ENCODE data around the gene LUC7L3. TPM values are rescaled to one million over a fixed set of nuclear protein-coding genes. Genes with fewer than 3 reads are reported as not detected.

The LUC7L3 gene
- total RNA-seq, 2 experiments from 2014 or later = 116 to 126 TPM

GRCh38 chr17:50781167-50781566, 61.8 kb downstream of the LUC7L3 start:
- POLR2A ChIA-PET = interaction anchor here (1.7 kb wide), 1 partner anchor 85 kb away, joined by 5 read pairs; the partner anchor contains the start of gene TOB1
- Histone ChIP-seq H3K4me3 (ENCODE audit: low read length) (peak overlapping the region; percentile 17), H3K27ac (ENCODE audit: low read depth in 1 of 2, low read length in 2 of 2) (no peak overlapping the region), H3K9me3 (ENCODE audit: control insufficient read depth in 1 of 2, insufficient read depth in 1 of 2, low read length in 2 of 2) (no peaks in the 10 kb centered on the region), H3K4me1 (ENCODE audit: insufficient read depth, low read length) (peaks cover 36% of the 10 kb centered on the region), H3K36me3 (ENCODE audit: insufficient read depth, low read length) (no peaks in the 10 kb centered on the region), H3K27me3 (ENCODE audit: control insufficient read depth in 1 of 2, insufficient read depth in 2 of 2, low read length in 2 of 2) (no peaks in the 10 kb centered on the region)
- intact Hi-C loops (cut with DNase I, micrococcal nuclease) = no loop called here
- CTCF ChIA-PET = no interaction called here
- Mint-ChIP-seq H3K4me3 (peak overlapping the region; percentile 71), H3K27ac (no peak overlapping the region), H3K9me3 (no peaks in the 10 kb centered on the region), H3K4me1 (ENCODE audit: low read depth) (peaks cover 35% of the 10 kb centered on the region), H3K36me3 (ENCODE audit: low read depth) (no peaks in the 10 kb centered on the region), H3K27me3 (peaks cover 5% of the 10 kb centered on the region)
- no peak for TF ChIP-seq CTCF (IDR thresholded peaks at IDR 0.05)
- DNase-seq (peak in 2 of 14 experiments; percentile 3 to 25), ATAC-seq (ENCODE audit: poor library complexity) (no peak)

GRCh38 chr17:50783193-50783660, 63.8 kb downstream of the LUC7L3 start:
- Mint-ChIP-seq H3K36me3 (ENCODE audit: low read depth) (no peaks in the 10 kb centered on the region), H3K27ac (no peak overlapping the region), H3K9me3 (no peaks in the 10 kb centered on the region), H3K27me3 (peaks cover 5% of the 10 kb centered on the region), H3K4me1 (ENCODE audit: low read depth) (peaks cover 35% of the 10 kb centered on the region), H3K4me3 (peak overlapping the region; percentile 48)
- peak; percentile 95 for TF ChIP-seq CTCF (IDR thresholded peaks at IDR 0.05)
- H3K9me3 ChIP-seq (ENCODE audit: control insufficient read depth in 1 of 2, insufficient read depth in 1 of 2, low read length in 2 of 2) = no peaks in the 10 kb centered on the region
- H3K36me3 ChIP-seq (ENCODE audit: insufficient read depth, low read length) = no peaks in the 10 kb centered on the region
- no peak overlapping the region for H3K4me3 ChIP-seq (ENCODE audit: low read length)
- H3K27me3 ChIP-seq (ENCODE audit: control insufficient read depth in 1 of 2, insufficient read depth in 2 of 2, low read length in 2 of 2) = no peaks in the 10 kb centered on the region
- peak; percentile 64 to 87 (median 73) for DNase-seq
- intact Hi-C loops (cut with DNase I, micrococcal nuclease) = loop anchor here (1.0 kb wide), 2 partner anchors 59 to 173 kb away; no protein-coding TSS in a partner anchor
- no peak overlapping the region for H3K27ac ChIP-seq (ENCODE audit: low read depth in 1 of 2, low read length in 2 of 2)
- ChIA-PET POLR2A (interaction anchor here (0.6 to 2.1 kb wide), 4 partner anchors 21 to 83 kb away, joined by 3 to 6 read pairs (median 4); partner anchors contain the start of gene TOB1), CTCF (interaction anchor here (0.5 to 1.6 kb wide), 20 partner anchors 10 to 182 kb away, joined by 3 to 9 read pairs (median 4); partner anchors contain the start of gene ANKRD40CL)
- H3K4me1 ChIP-seq (ENCODE audit: insufficient read depth, low read length) = peaks cover 36% of the 10 kb centered on the region
- peak; percentile 65 for ATAC-seq (ENCODE audit: poor library complexity)

- ATAC-seq (ENCODE audit: poor library complexity) (no peak), DNase-seq (no peak)
- Mint-ChIP-seq H3K27me3 (peaks cover 5% of the 10 kb centered on the region), H3K4me3 (no peak overlapping the region), H3K36me3 (ENCODE audit: low read depth) (no peaks in the 10 kb centered on the region), H3K9me3 (no peaks in the 10 kb centered on the region), H3K4me1 (ENCODE audit: low read depth) (peaks cover 29% of the 10 kb centered on the region), H3K27ac (no peak overlapping the region)
- Histone ChIP-seq H3K4me1 (ENCODE audit: insufficient read depth, low read length) (peaks cover 35% of the 10 kb centered on the region), H3K27ac (ENCODE audit: low read depth in 1 of 2, low read length in 2 of 2) (no peak overlapping the region), H3K27me3 (ENCODE audit: control insufficient read depth in 1 of 2, insufficient read depth in 2 of 2, low read length in 2 of 2) (no peaks in the 10 kb centered on the region), H3K4me3 (ENCODE audit: low read length) (no peak overlapping the region), H3K36me3 (ENCODE audit: insufficient read depth, low read length) (no peaks in the 10 kb centered on the region), H3K9me3 (ENCODE audit: control insufficient read depth in 1 of 2, insufficient read depth in 1 of 2, low read length in 2 of 2) (no peaks in the 10 kb centered on the region)
- intact Hi-C loops (cut with DNase I, micrococcal nuclease) = loop anchor here (1.0 kb wide), 2 partner anchors 58 to 172 kb away; no protein-coding TSS in a partner anchor
- CTCF ChIA-PET = interaction anchor here (1.1 to 1.6 kb wide), 2 partner anchors 69 to 174 kb away, joined by 4 to 6 read pairs; no protein-coding TSS in a partner anchor
- POLR2A ChIA-PET = interaction anchor here (0.6 to 2.1 kb wide), 2 partner anchors 82 to 422 kb away, joined by 3 to 6 read pairs; partner anchors contain the start of gene TOB1
- TF ChIP-seq CTCF (IDR thresholded peaks at IDR 0.05) = no peak
Observed at GRCh38 chr17:50783905-50784304, 64.5 kb downstream of the LUC7L3 start.

Measured in CD4-positive, alpha-beta T cell (primary cell).